NCI-H2171 treated with DMSO at 0.1 percent for 48 hours (cell line): ENCODE measurements around the gene ARF3.

Experiments used
- DNase-seq: peaks from one replicate; lab custom pipeline; 2025; lab: John Stamatoyannopoulos, UW

Gene ARF3

DNA sequence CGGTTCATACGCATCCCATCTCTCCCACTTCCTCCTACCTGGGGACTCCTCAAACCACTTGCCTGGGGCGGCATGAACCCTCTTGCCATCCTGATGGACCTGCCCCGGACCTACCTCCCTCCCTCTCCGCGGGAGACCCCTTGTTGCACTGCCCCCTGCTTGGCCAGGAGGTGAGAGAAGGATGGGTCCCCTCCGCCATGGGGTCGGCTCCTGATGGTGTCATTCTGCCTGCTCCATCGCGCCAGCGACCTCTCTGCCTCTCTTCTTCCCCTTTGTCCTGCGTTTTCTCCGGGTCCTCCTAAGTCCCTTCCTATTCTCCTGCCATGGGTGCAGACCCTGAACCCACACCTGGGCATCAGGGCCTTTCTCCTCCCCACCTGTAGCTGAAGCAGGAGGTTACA, 24.5 kb upstream of the ARF3 start:
- no peak for DNase-seq

DNA sequence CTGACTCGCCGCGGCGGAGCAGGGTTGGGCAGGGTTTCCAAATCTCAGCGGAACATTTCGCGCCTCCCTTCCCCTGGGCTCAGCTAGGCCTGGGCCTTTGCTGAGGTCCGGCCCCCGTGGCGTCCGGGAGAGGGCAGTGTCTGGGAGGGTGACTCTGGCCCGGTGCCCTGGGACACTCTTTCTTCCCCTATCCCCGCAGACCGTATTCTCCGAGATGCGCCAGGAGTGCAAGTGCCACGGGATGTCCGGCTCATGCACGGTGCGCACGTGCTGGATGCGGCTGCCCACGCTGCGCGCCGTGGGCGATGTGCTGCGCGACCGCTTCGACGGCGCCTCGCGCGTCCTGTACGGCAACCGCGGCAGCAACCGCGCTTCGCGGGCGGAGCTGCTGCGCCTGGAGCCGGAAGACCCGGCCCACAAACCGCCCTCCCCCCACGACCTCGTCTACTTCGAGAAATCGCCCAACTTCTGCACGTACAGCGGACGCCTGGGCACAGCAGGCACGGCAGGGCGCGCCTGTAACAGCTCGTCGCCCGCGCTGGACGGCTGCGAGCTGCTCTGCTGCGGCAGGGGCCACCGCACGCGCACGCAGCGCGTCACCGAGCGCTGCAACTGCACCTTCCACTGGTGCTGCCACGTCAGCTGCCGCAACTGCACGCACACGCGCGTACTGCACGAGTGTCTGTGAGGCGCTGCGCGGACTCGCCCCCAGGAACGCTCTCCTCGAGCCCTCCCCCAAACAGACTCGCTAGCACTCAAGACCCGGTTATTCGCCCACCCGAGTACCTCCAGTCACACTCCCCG, 23.9 kb upstream of the ARF3 start:
- peak; percentile 14 for DNase-seq

DNA sequence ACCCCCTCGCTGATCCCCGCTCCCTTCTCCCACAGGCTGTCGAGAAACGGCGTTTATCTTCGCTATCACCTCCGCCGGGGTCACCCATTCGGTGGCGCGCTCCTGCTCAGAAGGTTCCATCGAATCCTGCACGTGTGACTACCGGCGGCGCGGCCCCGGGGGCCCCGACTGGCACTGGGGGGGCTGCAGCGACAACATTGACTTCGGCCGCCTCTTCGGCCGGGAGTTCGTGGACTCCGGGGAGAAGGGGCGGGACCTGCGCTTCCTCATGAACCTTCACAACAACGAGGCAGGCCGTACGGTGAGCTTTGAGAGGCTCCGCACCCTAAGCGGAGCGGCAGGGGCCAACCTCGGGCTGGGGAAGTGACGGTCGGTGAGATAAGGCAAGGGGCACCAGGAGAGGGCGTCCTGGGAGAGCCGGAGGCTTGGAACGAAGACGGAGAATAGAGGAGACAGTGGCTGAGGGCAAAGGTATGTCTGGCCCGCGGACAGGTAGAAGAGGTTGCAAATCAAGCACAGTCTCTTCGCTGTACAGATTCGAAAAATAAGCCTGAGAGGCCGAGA, 23.2 kb upstream of the ARF3 start:
- DNase-seq: peak; percentile 41

DNA sequence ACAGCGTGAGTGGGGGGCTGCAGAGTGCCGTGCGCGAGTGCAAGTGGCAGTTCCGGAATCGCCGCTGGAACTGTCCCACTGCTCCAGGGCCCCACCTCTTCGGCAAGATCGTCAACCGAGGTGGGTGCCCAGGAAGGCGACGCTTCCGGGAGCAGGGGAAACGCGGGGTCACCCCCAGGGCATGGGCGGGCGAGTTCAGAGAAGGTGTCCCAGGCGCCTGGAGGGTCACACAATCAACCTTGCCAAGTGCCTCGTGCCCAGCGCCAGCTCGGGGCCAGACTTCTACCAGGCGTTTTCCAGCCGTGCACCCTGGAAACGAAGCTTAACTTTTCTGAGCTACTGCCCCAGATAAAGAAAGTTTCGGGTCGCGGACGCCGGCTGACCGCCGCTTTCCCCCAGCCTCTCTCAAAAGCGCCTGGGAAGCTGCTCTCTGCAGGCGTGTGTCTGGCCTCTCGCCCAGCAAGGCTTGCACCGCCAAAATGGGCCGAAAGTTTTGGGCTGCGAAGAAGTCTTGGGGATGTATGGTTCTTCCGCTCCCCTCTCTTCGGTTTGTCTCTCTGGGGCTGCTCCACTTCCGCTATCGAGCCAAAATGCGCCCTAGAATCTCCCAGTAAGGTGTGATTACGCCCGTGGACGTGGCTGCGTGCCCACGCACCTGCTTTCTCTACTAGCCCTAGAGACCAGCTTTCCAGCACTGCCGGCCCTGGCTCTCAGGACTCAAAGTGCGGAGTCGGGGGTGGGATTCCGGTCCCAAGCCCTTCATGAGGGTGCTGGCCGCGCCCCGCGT, 22.5 kb upstream of the ARF3 start:
- DNase-seq: no peak

DNA sequence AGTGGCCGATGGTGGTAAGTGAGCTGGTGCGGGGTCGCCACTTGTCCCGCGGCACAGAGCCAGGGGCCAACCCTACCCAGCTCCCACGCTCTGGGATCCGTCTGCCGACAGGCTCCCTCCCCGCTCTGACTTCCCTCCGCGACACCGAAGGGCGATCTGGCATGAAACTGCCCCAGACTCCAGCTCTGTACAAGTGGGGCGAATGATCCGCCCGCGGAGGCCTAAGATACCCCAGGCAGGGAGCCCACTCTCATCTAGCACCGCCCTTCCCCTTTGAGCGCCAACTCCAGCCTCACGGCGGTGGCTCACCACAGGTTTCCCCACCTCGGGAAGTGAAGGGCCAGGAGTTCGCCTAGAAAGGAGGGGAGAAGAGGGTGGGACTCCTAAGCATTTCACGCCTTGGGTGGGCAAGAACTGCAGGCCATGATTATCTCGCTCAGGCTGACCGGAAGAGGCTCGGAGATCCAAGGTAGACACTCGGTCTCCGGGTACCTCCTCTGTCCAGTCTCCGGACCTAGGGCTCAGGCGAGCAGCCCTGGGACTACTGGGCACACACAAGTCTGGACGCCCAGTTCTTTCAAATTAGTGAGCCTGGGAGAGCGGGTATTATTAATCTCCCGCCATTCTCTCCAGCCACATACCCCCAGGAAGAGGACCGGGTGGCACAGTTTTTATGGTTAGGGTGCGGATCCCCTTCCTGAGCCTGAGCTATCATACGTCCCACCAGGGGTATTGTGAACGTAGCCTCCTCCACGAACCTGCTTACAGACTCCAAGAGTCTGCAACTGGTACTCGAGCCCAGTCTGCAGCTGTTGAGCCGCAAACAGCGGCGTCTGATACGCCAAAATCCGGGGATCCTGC, 21.7 kb upstream of the ARF3 start:
- no peak for DNase-seq

DNA sequence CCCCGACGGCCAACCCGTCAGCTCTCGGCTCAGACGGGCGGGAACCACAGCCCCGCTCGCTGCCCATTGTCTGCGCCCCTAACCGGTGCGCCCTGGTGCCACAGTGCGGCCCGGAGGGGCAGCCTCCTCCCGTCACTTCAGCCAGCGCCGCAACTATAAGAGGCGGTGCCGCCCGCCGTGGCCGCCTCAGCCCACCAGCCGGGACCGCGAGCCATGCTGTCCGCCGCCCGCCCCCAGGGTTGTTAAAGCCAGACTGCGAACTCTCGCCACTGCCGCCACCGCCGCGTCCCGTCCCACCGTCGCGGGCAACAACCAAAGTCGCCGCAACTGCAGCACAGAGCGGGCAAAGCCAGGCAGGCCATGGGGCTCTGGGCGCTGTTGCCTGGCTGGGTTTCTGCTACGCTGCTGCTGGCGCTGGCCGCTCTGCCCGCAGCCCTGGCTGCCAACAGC, 21.0 kb upstream of the ARF3 start, which contains the start of gene WNT1:
Gene WNT1 (plus strand): TSS at position 32 of the 450 bp plus-strand sequence. CDS start 329 bp downstream, at position 361.
- no peak for DNase-seq

DNA sequence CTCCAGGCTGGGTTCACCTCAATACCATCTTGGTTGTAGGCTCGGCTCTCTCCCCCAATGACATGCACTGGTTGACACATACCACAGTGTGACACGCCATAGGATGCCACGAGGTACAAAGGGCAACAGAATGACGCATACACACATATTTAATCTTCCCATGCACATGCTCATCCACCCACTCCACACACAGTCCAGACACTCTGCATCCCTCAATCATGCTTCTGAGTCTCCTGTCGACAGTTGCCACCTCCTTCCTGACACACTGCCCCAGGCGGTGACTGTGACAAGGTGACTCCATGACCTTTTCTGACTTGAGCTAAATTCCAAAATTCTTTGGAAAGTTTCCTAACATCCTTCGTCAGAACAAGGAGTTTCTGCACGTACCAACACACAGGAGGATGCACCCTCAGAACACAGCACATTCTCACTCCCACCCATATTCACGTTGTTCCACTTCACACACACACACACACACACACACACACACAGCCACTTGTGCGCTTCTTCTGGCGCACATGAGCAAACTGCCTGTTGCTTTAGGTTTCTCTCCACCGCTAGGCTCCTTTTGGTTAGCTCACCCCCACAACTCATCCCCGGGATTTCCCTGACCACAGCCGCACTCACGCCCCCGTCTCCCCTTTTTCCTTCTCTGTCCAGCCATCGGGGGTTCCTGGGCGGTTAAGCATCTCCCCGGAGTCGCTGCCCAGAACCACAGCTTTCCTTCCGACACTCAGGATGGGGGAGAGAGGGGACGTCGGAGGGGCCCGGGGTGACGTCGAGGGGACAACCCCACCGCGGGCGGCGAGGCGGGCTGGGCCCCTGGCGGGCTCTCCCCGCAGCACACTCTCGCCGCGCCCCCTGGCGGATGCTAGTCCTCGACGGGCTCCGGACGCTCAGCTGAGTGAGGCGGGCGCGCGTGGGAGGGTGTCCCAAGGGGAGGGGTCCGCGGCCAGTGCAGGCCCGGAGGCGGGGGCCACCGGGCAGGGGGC, 20.3 kb upstream of the ARF3 start:
- DNase-seq: peak; percentile 8

DNA sequence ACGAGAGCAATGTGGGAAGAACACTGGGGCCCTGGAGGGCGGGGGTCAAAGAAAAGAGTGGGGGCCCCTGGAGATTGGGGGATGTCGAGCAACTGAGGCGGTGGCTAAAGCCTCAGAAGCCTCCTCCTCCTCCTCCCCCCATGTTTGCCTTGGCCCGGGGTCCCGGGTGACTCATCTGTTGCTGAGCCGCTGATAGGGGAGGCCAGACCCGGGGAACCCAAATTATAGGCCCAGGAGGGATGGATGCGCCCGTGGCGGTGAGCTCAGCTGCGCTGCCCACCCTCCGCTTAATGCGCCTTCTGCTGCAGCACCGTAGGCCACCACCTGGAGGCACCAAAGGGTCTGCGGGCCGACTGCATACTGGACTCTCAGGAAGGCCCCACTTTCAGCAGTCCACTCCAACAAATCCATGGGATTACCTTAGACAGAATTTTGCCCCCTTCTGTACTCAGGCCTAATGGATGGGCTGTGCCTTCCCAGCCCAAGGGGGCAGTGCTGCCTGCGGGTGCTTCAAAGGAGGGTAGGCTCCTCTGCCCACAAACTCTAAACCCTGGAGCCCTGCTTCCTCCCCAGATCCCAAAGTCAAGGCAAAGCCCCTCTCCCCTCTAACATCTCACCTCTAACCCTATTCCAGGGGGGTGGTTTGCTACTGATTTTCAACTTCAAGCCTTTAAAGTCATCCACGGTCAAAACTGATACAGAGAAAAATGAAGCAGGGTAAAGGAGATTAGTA, 16.8 kb upstream of the ARF3 start:
- DNase-seq: no peak

DNA sequence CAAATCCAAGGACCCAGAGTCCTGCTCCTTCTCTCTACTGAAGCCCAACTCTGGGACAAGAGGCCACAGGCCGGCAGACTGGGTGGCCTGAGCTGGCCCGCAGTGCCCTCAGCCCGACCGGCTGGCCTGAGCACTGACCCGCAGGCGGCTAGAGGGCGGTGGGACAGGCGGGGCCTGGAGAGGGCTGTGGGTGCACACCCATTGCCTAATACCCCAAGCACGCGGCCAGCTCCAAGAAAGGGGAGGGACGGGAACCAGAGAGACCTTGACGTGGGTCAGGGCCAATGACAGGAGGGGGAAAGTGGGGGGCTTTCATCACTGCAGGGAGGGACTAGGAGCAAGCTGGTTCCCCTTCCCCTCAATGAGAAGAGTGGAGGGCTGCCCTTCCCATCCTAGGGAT, 16.2 kb upstream of the ARF3 start:
- DNase-seq: no peak

DNA sequence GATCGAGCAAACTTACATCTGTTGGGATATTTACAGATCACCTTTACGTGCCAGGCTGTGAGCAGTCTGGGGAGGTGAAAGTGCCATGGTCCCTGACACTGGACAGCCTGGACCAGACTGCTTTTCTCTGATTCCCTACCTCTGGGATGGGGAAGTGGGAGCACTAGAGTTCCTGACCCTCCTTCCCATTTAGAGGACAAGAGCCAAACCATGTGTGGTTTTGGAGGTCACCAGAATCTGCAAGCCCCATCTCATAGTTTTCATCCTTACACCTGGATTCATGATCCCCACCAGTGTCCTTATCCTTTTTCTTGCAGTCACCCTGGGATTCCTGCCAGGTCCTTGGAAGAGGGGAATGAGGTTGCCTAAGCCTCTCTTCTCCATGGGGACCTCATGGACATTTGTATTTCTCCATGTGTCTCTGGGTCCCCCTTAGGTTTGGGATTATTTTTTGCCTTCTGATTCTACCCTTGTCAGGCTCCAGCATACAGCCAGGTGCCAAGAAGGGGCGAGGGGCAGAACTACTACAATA, 15.7 kb upstream of the ARF3 start:
- DNase-seq: no peak

DNA sequence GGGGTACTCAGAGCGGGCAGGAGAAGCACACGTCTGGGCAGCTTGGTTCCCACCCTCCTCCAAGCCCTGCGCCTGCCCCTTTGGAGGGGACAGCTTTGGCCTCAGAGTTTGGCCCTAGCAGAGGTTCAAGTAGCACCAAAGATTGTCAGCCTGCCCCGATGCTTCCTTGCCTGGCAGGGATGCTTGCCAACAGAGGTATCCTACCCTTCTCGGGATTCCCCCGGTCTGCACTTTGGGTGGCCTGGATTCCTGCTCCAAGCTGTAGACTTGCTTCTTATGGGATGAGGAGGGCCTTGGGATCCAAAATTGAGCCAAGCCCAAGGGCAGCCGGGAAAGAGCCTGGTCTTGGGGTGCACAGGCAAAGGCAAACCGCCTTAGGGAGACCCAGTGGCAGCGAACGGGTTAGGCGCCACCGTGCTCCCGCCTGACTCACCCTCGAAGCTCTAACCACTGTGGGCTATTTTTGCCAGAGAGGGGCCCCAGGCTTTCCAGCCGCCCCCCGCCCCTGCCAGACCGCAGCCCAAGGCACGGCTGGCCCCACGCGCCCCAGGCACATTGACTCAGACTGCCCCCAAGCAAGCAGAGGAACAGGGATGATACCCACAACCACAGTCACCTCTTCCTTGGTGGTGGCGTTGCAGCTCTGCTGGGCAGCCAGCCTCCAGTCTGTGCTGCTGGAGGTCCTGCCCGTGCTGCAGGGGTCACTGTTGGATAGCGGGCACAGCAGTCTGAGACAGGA, 15.1 kb upstream of the ARF3 start:
- DNase-seq: no peak

DNA sequence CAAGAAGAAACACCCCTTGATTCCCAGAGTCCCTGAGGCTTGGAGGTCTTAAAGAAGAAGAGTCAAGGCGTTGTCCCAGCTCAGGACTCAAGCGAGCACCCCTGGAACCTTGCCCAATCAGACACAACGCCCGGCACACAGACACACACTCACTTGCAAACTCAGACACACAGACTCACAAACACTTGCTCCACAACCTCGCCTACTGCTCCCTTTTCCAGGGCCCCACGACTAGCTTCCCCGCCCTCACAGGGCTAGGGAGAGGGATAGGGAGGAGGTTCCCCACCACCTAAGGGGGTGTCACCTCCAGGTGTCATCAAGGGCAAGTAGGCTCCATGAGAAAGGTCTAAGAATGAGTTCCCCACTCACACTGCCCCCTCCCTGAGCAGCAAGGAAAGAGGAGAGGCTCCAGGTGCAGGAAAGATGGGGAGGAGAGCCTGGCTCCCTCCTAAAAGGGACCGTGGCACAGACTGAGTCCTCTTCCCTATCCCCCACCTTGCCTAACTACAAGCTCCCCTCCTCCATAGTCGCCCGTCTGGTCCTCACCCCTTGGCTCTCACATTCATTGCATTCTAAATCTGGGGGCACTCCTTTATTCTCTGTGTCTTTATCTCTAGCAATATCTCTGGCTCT, 13.5 kb upstream of the ARF3 start:
- DNase-seq: no peak

DNA sequence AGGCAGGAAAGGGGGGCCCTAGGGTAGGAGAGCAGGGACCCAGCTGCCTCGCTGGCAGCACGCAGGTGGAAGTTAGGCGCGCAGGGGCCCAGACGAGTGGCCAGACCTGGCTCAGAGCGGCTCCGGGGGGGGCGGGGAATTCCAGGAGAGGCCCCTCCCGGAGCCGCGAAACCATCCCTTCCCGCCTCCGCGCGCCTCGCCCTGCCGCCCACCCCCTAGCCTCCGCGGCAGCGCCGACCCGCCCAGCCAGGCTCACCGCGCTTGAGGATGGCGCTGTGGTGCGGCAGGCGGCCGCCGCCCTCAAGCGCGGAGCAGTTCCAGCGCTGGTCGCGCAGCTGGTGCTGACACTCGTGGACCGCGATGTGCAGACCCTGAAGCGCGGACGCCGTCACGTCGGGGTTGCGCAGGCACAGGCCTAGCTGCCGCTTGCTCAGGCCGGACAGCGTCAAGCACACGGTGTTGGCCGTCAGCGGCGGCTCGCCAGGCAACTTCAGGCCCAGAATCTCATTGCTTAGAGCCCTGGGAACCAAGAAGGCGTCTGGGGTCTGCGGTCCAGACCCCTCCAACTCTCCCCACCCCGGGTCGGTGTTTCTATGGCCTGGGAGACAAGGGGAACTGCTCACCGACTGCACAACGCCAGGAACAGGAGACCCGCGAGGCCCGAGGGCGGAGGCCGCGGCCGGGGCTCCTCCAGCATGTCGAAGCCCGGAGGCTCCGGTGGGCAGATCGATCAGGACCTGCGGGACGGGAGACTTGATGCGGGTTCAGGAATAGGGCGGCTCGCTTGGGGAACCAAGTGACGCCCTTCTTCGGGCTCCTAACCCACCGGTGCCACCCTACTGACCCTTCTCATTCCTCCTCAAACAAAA, 12.8 kb upstream of the ARF3 start:
- no peak for DNase-seq

DNA sequence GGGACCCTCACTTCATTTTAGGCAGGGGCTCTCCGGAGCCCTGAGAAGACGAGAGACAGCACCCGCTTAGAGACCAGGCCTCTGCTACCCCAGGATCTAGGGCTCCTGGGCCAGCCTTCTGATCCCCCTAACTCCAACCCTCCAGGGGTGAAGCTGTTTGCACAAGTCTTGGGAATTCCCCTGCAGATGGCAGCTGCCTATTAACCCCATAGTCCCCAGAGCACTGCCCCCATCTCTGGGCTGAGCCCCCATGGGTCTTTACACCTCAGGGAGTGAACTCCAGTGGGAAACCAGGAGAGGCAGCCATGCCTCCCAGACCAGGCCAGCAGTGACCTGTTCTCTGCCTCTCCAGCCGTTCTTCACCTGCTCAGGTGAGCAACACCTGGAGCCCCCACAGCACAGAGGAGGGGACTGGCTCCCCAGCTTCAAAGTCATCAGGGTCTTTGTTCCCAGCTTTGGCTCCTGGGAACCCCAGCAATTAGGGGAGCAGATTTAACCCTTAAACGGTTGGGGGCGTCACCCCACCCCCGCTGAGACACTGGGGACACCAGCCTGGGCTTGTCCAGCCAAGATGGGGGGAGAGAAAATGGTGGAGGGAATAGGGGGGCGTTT, 12.0 kb upstream of the ARF3 start:
- no peak for DNase-seq

DNA sequence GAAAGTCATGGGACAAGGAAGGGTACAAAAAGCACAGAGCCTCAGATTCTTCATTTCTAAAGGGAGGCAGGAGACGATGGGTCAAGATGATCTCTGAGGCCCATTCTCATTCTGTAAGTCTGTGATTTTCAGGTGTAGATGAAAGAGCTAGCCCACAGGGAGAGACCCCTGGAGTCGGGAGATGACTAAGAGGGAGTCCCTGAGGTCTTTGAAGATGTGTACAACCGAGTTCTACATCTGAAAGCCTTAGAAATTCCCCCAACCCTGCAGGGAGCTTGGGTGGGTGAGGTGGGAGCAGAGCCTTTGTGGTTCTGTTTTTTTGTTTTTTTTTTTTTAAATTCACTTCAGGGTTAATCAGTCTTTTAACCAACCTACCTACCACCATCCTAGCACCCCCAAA, 11.2 kb upstream of the ARF3 start:
- DNase-seq: no peak

DNA sequence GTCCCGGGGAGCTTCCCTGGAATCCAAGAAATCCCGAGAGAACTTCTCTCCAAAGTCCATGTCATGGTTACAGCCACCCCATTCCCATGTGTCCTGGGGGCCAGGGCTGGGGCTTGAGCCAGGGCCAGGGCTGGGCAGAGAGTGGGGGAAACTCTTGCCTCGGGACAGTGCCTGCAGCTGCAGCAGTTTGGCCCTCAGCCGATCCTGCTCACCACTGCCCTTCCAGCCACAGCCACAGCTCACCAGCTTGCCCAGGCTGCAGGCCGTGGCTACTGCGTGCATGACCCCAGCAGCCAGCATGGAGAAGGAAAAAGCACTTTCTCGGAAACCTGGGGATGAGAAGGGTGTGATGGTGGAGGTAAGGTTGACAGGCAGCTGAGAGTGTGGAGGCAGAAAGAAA, 10.7 kb upstream of the ARF3 start:
- no peak for DNase-seq
